Fibroblast of lung (primary cell): ENCODE measurements around the gene TPSG1.

Experiments
- EZH2 ChIP-seq: IDR thresholded peaks from 2 replicates; pipeline ENCODE4 v1.5.1; 2012; ENCODE audit warnings: low read length, control low read depth, mild to moderate bottlenecking; ENCODE audit errors: missing control alignments
- TF ChIP-seq, protein P1 (sequence below), 2 donors: IDR thresholded peaks in 1 of 2; conservative IDR thresholded peaks in 1 of 2; 1 replicate in 1 of 2; 2 replicates in 1 of 2; pipeline ENCODE4 v1.5.1; 2011 to 2012; ENCODE audit warnings: low read length in 2 of 2, control low read depth in 1 of 2, inconsistent platforms in 1 of 2, low read depth in 1 of 2, mild to moderate bottlenecking in 1 of 2

DNA sequence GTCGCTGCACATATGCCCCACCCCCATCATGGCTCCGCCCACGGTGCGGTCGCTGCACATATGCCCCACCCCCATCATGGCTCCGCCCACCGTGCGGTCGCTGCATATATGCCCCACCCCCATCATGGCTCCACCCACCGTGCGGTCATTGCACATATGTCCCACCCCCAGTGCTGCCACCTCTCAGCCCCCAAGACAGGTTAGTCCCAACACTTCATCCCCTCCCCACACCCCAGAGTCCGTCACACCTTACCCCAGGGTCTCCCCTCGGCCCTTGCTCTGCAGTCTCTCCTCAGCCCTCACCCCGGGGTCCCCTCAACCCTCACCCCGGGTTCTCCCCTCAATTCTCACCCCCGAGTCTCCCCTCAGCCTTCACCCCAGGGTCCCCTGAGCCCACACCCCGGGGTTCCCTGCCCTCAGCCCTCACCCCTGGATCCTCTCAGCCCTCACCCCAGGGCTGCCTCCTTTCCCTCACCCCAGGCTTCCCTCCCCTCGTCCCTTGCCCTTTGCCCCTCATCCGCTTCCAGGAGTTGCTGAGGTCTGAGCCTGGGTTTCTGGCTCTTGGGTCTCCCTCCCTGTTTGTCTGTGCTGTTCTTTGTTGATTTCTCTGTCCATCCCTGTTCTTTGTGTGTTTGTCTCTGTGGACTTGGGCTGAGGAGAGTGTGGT lies 25.6 kb downstream of the TPSG1 start:
- TF ChIP-seq, protein P1, sequence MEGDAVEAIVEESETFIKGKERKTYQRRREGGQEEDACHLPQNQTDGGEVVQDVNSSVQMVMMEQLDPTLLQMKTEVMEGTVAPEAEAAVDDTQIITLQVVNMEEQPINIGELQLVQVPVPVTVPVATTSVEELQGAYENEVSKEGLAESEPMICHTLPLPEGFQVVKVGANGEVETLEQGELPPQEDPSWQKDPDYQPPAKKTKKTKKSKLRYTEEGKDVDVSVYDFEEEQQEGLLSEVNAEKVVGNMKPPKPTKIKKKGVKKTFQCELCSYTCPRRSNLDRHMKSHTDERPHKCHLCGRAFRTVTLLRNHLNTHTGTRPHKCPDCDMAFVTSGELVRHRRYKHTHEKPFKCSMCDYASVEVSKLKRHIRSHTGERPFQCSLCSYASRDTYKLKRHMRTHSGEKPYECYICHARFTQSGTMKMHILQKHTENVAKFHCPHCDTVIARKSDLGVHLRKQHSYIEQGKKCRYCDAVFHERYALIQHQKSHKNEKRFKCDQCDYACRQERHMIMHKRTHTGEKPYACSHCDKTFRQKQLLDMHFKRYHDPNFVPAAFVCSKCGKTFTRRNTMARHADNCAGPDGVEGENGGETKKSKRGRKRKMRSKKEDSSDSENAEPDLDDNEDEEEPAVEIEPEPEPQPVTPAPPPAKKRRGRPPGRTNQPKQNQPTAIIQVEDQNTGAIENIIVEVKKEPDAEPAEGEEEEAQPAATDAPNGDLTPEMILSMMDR (conservative IDR thresholded peaks at IDR 0.05 in 1 of 2, IDR thresholded peaks at IDR 0.05 in 1 of 2; ENCODE audit: low read depth in 1 of 2, low read length in 2 of 2) = no peak
- no peak for TF ChIP-seq EZH2
